OCI-M1 (cell line): ENCODE measurements around the gene RCN1.
"Not testable (repeated sequence)": the region's sequence is repeated elsewhere in the genome, so short reads cannot be mapped to it uniquely, and the experiment has no call there.

Source experiments
- DNase-seq: peaks from one replicate; lab custom pipeline; 2025; lab: John Stamatoyannopoulos, UW

The RCN1 gene

GRCh38 chr11:32090545-32091370 lies at the start of gene RCN1:
TSS of gene RCN1 (plus strand) at chr11:32091074. CDS start at chr11:32091197, 123 bp downstream.
- peak; percentile 75 for DNase-seq

- DNase-seq = no peak
These were observed 47.1 kb upstream of the RCN1 start for GRCh38 chr11:32043737-32044136.

GRCh38 chr11:32044158-32044863 lies 46.6 kb upstream of the RCN1 start:
- no peak for DNase-seq

- DNase-seq = no peak
These were observed 45.4 kb upstream of the RCN1 start for GRCh38 chr11:32045456-32045855.

- DNase-seq = no peak
These were observed 40.6 kb upstream of the RCN1 start for GRCh38 chr11:32050264-32050663.

- peak; percentile 76 for DNase-seq
These were observed 38.7 kb upstream of the RCN1 start for GRCh38 chr11:32052215-32052614.

- no peak for DNase-seq
These were observed 37.6 kb upstream of the RCN1 start for GRCh38 chr11:32053151-32053888.

- DNase-seq = no peak
These were observed 35.0 kb upstream of the RCN1 start for GRCh38 chr11:32055861-32056260.

GRCh38 chr11:32056438-32056837 lies 34.4 kb upstream of the RCN1 start:
- DNase-seq = peak; percentile 12

GRCh38 chr11:32059686-32060462 lies 31.0 kb upstream of the RCN1 start:
- DNase-seq = no peak

GRCh38 chr11:32062540-32062939 lies 28.3 kb upstream of the RCN1 start:
- no peak for DNase-seq

- not testable (repeated sequence) for DNase-seq
These were observed 27.8 kb upstream of the RCN1 start for GRCh38 chr11:32063031-32063430.

GRCh38 chr11:32065865-32066629 lies 24.8 kb upstream of the RCN1 start:
- peak; percentile 55 for DNase-seq

GRCh38 chr11:32068134-32068870 lies 22.6 kb upstream of the RCN1 start:
- DNase-seq = peak; percentile 42

- no peak for DNase-seq
These were observed 21.4 kb upstream of the RCN1 start for GRCh38 chr11:32069361-32070058.

- DNase-seq = no peak
These were observed 20.2 kb upstream of the RCN1 start for GRCh38 chr11:32070692-32071091.

- DNase-seq = peak; percentile 42
These were observed 19.1 kb upstream of the RCN1 start for GRCh38 chr11:32071811-32072210.

- DNase-seq = no peak
These were observed 17.8 kb upstream of the RCN1 start for GRCh38 chr11:32072872-32073643.

- DNase-seq = no peak
These were observed 17.2 kb upstream of the RCN1 start for GRCh38 chr11:32073644-32074026.
